Uterus (tissue), 2 donors: ENCODE measurements around the gene GRIA1.

Source experiments
- CTCF ChIP-seq, 4 experiments: fragments of 200-600 bp in 2 of 4; fragments of 450-650 bp in 2 of 4; sonication (generic) in 2 of 4; IDR thresholded peaks; one replicate each; pipeline ENCODE4 v1.5.1; 2016 to 2019; ENCODE audit warnings: antibody characterized with exemption in 4 of 4, mild to moderate bottlenecking in 2 of 4, moderate library complexity in 1 of 4
- POLR2A ChIP-seq, 2 donors: fragments of 450-650 bp; IDR thresholded peaks; one replicate each; pipeline ENCODE4 v1.6.1; 2016; ENCODE audit warnings: antibody characterized with exemption in 2 of 2, mild to moderate bottlenecking in 1 of 2, moderate library complexity in 1 of 2

DNA sequence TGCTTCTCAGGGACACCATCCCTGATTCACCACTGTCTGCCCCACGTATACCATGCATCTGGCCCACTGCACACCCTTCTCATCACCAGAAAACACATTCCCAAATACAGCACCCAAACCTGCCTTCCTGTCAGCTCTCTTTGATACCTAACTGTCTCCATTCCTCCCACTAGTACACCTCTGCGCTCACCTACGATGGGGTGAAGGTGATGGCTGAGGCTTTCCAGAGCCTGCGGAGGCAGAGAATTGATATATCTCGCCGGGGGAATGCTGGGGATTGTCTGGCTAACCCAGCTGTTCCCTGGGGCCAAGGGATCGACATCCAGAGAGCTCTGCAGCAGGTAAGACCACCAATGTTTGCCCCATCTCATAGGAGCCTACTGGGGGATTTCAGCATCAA lies 186.4 kb downstream of the GRIA1 start:
- TF ChIP-seq POLR2A (IDR thresholded peaks at IDR 0.05) (no peak), CTCF (IDR thresholded peaks at IDR 0.05) (no peak)
